ENCODE results near the gene SELENOM.
"Not testable (repeated sequence)": the region's sequence is repeated elsewhere in the genome, so short reads cannot be mapped to it uniquely, and the experiment has no call there.

Gene SELENOM

DNA sequence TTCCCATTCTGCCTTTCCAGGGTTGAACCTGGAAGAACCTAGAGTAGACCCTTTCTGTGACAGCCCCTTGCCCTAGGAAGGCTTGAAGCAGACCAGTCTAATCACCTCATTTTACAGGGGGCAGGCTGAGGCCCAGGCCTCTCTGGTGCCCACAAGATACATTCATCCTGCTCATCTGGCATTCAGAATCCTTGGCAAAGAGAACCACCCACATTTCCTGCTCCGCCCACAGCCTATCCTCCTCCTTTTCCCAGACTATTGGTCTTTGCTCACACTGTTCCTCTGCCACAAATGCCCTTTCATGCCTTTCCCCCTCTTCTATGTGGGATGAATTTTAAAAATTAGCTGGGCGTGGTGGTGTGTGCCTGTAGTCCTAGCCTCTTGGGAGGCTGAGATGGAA lies 29.0 kb downstream of the SELENOM start:
- not testable (repeated sequence) for DNase-seq (ENCODE audit: low read depth)

DNA sequence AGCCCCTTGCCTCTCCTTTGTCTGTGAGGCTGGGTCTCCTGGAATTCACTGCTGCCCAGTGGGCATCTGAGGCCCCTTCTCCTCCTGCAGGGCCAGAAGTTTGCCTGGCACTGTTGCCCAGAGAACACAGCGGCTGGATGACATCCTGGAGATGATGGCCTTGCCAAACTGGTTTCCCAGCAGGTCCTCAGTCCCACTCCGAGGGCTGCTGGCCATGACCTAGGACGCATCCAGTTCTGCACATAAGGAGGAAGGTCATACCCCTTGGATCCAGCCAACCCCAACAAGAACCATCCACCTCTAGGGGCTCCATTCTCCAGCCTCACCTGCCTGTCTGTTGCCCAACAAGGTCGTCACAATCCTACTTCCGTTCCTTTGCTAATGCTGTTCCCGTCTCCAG lies 29.7 kb downstream of the SELENOM start:
- DNase-seq (ENCODE audit: low read depth), result no peak

DNA sequence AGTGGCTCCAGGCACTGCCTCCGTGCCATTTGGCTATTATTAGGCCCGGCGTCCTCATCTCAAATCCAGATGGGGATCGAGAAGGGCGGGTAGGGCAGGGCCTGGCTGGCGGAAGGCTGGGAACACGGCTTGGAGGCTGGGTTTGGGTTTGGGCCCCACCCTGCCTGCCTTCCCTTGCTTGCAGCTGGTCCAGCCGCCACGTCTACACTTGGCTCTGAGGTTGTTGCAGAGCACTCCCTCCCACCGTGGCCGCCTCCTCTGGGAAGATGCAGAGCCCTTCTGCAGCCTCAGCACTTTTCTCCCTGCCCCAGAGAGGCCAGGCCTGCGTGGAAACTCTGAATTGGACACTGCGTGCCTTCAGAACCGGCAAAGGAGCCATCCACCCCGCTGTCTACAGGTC lies 31.4 kb downstream of the SELENOM start:
- DNase-seq (ENCODE audit: low read depth), result no peak

DNA sequence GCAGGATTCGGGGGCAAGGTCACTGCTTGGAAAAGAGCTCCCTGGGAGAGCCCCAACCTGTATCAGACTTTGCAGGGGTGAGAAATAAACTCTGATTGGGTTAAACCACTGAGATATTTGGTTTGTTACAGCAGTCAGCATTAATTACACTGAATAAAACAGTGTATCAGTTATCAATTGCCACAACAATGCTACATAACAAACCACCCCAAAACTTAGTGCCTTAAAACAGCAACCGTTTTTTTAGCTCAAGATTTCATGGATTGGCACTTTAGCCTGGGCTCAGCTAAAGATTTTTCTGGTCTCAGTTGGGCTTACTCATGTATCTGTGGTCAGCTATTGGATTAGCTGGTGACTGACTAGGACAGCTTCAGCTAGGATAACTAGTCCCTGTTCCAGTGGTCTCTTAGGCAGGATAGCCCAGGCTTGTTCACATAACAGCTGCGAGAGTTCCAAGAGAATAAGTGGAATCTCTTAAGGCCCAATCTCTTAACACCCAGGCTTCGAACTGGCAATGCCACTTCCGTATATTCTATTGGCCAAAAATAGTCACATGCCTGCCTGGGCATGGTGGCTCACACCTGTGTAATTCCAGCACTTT lies 33.7 kb downstream of the SELENOM start:
- DNase-seq (ENCODE audit: low read depth), result not testable (repeated sequence)

DNA sequence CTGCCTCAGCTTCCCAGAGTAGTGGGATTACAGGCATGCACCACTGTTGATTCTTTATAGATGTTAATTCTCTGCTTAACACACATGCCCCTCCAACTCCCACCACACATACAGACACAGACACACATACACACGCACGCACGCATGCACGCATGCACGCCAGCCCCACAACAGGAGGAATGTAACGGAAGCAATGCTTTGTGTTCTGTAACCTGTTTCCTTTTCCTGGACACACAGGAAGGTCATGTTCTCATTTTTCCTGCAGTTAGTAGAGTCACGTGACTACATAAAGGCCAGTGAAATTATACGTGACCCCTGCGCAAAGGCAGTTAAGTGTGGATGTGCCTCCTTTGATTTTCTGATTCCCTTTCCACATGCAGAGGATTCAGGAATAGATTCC lies 34.2 kb downstream of the SELENOM start:
- DNase-seq (ENCODE audit: low read depth), result not testable (repeated sequence)

DNA sequence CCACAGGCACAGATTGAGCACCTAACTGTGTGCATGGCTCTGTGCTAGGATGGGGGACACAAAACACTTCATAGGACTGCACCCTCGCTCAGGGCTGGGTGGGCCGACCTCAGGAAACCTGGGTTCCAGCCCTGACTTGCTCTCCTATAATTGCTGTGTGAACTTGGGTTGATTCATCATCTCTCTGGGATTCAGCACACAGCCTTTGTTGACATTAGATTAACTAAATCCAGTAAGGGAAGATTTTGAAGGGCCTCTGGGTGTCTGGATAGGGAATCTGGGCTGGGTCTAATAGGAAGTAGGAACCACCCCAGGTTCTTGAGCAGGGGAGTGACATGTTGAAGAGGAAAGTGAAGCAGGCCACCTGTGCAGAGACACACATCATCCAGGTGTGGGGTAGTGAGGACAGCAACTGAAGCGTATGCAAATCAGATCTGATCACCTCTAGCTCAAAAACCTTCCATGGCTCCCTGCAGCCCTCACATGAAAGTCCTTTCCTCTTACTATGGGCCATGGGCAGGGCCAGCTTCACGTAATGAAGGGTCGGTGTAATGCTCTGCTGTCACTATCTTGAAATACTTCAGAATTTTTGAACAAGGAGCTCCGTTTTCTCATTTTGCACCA lies 37.6 kb downstream of the SELENOM start:
- not testable (repeated sequence) for DNase-seq (ENCODE audit: low read depth)

DNA sequence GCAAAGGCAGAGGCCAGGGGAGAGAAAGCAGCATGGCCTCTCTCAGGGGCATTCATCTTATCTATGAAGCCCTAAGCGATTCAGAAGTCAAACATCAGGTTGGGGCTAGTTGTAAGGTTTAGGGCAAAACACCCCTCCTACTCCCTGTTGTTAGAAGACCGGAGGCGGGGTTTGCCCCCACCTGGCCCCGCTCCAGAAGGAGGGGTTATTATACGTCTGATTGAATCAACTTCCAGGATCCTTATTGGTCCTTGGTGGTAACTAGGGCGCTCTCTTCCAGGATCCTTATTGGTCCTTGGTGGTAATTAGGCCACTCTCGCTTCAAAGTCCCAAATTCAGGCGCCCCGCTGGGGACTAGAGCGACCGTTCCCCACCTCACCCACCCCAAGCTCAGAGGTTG lies 38.4 kb downstream of the SELENOM start:
- no peak for DNase-seq (ENCODE audit: low read depth)

DNA sequence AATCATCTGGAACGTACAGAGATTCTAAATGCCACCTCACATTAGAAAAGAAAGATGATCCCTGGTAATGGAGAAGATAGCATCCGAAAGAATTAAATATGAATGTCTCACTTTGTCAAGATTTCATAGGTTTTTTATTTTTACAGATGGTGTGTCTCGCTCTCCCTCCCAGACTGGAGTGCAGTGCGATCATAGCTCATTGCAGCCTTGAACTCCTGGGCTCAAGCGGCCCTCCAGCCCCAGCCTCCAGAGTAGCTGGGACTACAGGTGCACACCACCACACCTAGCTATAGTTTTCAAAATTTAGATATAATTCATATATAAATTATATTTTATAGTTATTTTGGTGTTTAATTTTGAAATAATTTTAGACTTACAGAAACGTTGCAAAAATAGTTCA lies 43.0 kb downstream of the SELENOM start:
- DNase-seq (ENCODE audit: low read depth), result no peak

DNA sequence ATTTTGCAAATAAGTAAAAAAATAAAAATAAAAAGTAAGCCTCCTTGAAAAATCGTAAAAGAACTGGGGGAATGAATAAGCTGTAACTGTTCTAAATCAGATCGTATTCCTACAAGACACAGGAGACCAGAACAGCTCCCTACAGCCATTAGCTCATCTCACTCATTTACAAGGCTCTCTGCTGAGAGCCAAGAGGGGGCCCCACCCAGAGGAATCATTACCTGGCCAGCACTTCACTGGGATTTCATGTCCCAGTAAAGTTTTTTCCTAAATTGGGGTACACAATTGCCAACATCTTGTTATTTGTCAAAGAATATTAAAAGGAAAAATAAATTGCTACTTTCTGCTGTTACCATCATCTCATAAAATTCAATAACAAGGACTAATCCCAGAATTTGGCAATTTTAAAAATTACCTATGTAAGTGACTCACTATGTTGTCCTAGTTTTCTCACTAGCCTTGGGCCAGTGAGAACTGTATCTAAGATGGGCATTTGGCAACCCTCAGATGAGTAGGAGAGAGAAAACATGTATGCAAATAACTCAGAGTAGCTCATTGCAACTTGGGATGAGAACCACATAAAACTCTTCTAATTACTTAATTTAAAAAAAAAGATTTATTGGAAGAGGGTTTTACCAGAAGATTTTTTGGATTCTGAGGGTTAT lies 44.7 kb downstream of the SELENOM start:
- DNase-seq (ENCODE audit: low read depth), result no peak

DNA sequence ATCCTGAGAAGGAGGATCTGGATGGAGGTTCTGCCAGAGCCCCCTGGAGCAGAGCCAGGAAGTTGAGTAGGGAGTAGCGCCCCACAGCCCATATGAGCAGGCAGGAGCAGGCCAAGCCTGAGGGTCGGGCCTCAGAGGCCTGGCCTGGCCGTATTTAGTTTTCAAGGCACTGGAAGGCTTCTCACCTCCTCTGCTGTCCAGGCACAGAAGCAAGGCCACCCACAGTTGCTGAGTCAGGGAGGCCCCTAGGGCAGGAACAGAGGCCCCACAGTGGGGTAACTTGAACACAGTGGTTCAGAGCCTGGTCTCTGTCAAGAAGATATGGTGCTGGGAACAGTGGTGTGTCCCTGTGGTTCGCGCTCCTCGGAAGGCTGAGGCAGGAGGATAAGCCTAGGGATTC lies 47.7 kb downstream of the SELENOM start:
- DNase-seq (ENCODE audit: low read depth), result not testable (repeated sequence)

DNA sequence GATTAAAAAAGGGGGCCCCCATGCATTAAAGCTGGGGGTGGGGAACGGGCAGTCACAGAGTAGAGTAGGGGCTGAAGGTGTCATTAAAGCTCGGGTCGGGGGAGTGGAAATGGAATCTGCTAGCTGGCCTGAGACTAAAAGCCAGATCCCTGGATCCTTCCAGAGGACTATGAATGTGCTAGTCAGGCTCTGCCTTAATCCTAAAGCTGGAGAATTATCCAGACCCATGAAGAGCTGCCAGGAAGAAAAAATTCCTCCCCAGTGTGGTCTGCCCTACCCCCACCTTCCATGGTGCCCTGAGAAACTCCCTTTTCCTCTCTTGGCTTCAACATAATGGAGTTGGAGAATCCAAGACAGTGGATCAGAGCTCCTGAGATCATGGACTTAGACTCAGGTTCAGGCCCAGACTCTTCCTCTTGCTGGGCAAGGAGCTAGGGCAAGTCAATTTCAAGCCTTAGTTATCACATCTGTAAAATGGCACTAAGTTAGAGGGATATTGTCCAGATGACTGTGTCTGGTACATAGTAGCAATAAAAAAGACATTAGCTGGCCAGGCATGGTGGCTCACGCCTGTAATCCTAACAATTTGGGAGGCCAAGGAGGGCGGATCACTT lies 50.3 kb downstream of the SELENOM start:
- no peak for DNase-seq (ENCODE audit: low read depth)

DNA sequence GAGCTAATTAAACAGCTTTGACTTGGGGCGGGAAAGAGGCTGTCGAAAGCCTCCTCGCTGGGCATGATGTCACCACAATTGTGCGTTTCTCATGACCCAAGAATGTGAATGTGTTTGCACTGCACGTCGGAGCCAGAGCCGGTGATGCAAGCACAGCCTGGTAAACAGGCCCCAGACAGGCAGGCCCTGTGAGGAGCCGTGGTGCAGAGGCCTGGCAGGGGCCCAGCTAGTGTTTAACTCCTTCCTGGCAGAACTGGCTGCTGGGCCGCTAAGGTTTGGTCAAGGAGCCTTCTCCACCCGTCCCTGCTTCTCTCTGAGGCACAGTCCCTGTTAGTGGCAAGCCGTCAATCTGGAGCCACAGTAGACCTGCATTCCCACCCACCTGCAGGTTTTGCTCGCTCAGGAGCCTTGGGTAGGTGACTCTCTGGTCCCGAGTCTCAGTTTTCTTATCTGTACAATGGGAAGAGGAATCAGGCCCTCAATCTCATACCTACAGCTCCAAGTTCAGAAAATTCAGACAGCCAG lies 51.7 kb downstream of the SELENOM start:
- DNase-seq (ENCODE audit: low read depth), result no peak

DNA sequence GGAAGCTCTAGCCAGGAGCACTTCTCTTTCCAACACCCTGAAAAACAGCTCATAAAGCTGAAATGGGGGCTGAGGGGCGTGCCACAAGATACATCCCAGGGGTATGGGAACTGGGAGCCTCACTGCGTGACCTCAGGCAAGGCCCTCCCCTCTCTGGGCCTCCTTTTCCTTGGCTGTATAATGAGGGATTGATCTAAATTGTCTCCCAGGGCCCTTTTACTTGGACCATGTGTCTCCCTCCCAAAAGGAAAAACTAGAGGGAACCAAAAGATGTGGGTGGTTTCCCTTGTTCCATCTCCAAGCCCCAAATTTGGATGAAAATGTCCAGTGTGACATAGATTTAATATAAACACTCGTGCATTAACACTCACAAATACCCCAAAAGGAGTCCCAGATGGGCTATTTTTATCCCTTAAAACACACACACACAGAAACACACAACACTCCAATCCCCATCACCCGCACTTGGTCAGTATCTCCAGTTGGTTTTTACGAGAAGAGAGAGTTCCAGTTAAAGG lies 52.2 kb downstream of the SELENOM start:
- no peak for DNase-seq (ENCODE audit: low read depth)
